OCI-LY1 (cell line): ENCODE data around the gene DSC3.

Experiments
- CTCF ChIP-seq: fragments of 200-600 bp; sonication (generic), shearing (Covaris generic); IDR thresholded peaks from 2 replicates; pipeline ENCODE4 v1.5.1; 2017; ENCODE audit warnings: mild to moderate bottlenecking, antibody characterized with exemption, low read length, moderate library complexity, mixed read lengths
- EZH2 ChIP-seq: fragments of 200-600 bp; sonication (generic), shearing (Covaris generic); IDR thresholded peaks from 2 replicates; pipeline ENCODE4 v1.8.0; 2017; ENCODE audit warnings: borderline replicate concordance, mixed run types, mild to moderate bottlenecking, antibody characterized with exemption, low read length, moderate library complexity, mixed read lengths

- TF ChIP-seq CTCF: no peak
- no peak for TF ChIP-seq EZH2
Observed at GRCh38 chr18:30967701-30968100, 74.8 kb downstream of the DSC3 start.
